Measurements from ENCODE around the gene ZDHHC14. TPM values are rescaled to one million over a fixed set of nuclear protein-coding genes. Genes with fewer than 3 reads are reported as not detected.

ZDHHC14 gene
- total and polyA plus RNA-seq, 7 donors: 2.5 to 14.6 (median 4.3) TPM

- no peaks in the 10 kb centered on the region for H3K27me3 ChIP-seq (ENCODE audit: insufficient read depth in 3 of 3, low read length in 2 of 3)
- intact Hi-C loops (cut with DNase I): no loop called here
- no peaks in the 10 kb centered on the region for H3K36me3 ChIP-seq (ENCODE audit: insufficient read depth in 1 of 2, low read depth in 1 of 2)
- WGBS, 3 donors: 86 to 94% (median 90%) methylated on average over 5 of the region's 5 CpGs
- DNase-seq: no peak
- peaks cover 12% of the 10 kb centered on the region for H3K4me1 ChIP-seq
- H3K4me3 ChIP-seq: no peak overlapping the region
- TF ChIP-seq CTCF (IDR thresholded peaks at IDR 0.05): no peak
- no peak for ATAC-seq
- no peak overlapping the region for H3K27ac ChIP-seq
- no peaks in the 10 kb centered on the region for H3K9me3 ChIP-seq
These were observed 282.3 kb downstream of the ZDHHC14 start for GRCh38 chr6:157663261-157663660.

GRCh38 chr6:157665180-157665579 is 284.2 kb downstream of the ZDHHC14 start:
- 87 to 93% (median 89%) methylated on average over 3 of the region's 3 CpGs for whole genome bisulfite sequencing, 3 donors

GRCh38 chr6:157666729-157667128 is 285.7 kb downstream of the ZDHHC14 start:
- peaks cover 28% of the 10 kb centered on the region for H3K4me1 ChIP-seq
- intact Hi-C loops (cut with DNase I): loop anchor here (2.0 to 5.0 kb wide), 3 partner anchors 284 to 352 kb away; partner anchors contain the start of gene ZDHHC14 (in 1 of the 2)
- ATAC-seq: no peak
- H3K27me3 ChIP-seq (ENCODE audit: insufficient read depth in 3 of 3, low read length in 2 of 3): no peaks in the 10 kb centered on the region
- TF ChIP-seq CTCF (IDR thresholded peaks at IDR 0.05): no peak
- WGBS, 3 donors: 33 to 63% (median 34%) methylated on average over 3 of the region's 3 CpGs
- H3K36me3 ChIP-seq (ENCODE audit: insufficient read depth in 1 of 2, low read depth in 1 of 2): no peaks in the 10 kb centered on the region
- no peaks in the 10 kb centered on the region for H3K9me3 ChIP-seq
- no peak for DNase-seq
- H3K4me3 ChIP-seq: no peak overlapping the region
- H3K27ac ChIP-seq: no peak overlapping the region

More at GRCh38 chr6:157665180-157665579, 284.2 kb downstream of the ZDHHC14 start:
- Histone ChIP-seq H3K4me3 (no peak overlapping the region), H3K27ac (no peak overlapping the region), H3K4me1 (peaks cover 22% of the 10 kb centered on the region), H3K9me3 (no peaks in the 10 kb centered on the region), H3K36me3 (ENCODE audit: insufficient read depth in 1 of 2, low read depth in 1 of 2) (no peaks in the 10 kb centered on the region), H3K27me3 (ENCODE audit: insufficient read depth in 3 of 3, low read length in 2 of 3) (no peaks in the 10 kb centered on the region)
- no peak for TF ChIP-seq CTCF (IDR thresholded peaks at IDR 0.05)
- DNase-seq: no peak
- intact Hi-C loops (cut with DNase I): loop anchor here (5.0 kb wide), 2 partner anchors 283 to 348 kb away; partner anchors contain the start of gene ZDHHC14 (in 1 of the 2)
- ATAC-seq: no peak

DNA sequence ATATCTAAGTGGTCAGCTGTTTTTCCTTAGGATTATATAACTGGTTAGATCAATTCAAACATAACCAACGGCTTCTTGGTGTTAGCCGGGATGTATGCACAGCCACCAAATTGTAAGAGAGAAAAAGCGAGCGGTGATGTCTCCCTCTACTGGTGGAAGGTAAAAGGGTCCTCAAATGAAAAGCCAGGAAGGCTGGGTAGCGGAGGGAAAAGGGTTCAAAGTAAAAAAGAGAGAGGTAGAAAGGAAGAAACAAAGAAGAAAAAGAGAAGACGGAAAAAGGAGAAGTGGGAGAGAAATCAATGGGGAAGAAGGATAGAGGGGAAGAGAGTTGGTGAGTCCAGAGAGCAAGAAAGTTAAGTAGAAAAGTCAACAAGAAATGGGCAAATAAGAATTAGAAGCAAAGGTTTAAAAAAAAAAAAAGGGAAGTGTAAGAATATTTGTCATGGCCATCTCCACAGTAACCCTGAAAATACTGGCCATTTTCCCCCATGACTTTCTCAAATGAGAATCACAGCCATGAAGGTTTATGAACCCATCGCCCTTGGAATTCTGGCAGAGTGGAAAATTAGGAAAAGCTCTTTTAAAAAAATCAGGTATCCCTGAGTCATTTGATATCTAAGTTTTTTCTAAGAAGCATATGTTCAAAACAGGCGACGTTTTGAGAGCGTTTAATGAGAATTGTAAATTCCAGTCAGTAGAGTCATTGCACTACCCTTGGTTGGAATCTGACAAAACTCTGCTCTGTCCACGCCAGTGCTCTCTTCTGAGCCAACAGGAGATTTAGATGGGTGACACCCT is 286.4 kb downstream of the ZDHHC14 start:
- whole genome bisulfite sequencing, 3 donors: 30 to 35% (median 32%) methylated on average over 11 of the region's 11 CpGs
- TF ChIP-seq CTCF (IDR thresholded peaks at IDR 0.05): peak; percentile 86
- peak in 3 of 4 donors; percentile 50 to 72 (median 60) for ATAC-seq
- H3K9me3 ChIP-seq: no peaks in the 10 kb centered on the region
- H3K36me3 ChIP-seq (ENCODE audit: insufficient read depth in 1 of 2, low read depth in 1 of 2): no peaks in the 10 kb centered on the region
- no peak overlapping the region for H3K4me3 ChIP-seq
- H3K27me3 ChIP-seq (ENCODE audit: insufficient read depth in 3 of 3, low read length in 2 of 3): no peaks in the 10 kb centered on the region
- no peak for DNase-seq
- intact Hi-C loops (cut with DNase I): loop anchor here (2.0 to 5.0 kb wide), 3 partner anchors 285 to 353 kb away; partner anchors contain the start of gene ZDHHC14 (in 1 of the 2)
- H3K4me1 ChIP-seq: peaks cover 28% of the 10 kb centered on the region
- no peak overlapping the region for H3K27ac ChIP-seq
